LNCaP clone FGC (cell line): ENCODE results near the gene SEC24D.

Experiments used
- DNase-seq: peaks from one replicate; pipeline ENCODE4 v3.0.0-alpha.2; 2011; ENCODE audit warnings: low read depth
- H3K4me3 ChIP-seq: 2 replicates; pipeline ENCODE4 v1.5.1; 2011; ENCODE audit warnings: mild to moderate bottlenecking, low read depth, low read length, control low read depth
- CTCF ChIP-seq: IDR thresholded peaks from 2 replicates; pipeline ENCODE4 v1.5.1; 2012; ENCODE audit warnings: mild to moderate bottlenecking; ENCODE audit not compliant: control insufficient read depth, insufficient read depth; ENCODE audit errors: extremely low read depth

The SEC24D gene

GRCh38 chr4:118767109-118767508 is 68.8 kb downstream of the SEC24D start:
- no peak for TF ChIP-seq CTCF
- DNase-seq, result no peak
- H3K4me3 ChIP-seq, result no peak overlapping the region

- TF ChIP-seq CTCF, result no peak
- H3K4me3 ChIP-seq, result no peak overlapping the region
- peak; percentile 97 for DNase-seq
These were observed 70.5 kb downstream of the SEC24D start for GRCh38 chr4:118765399-118765798.

GRCh38 chr4:118762730-118763477 is 73.0 kb downstream of the SEC24D start:
- no peak for TF ChIP-seq CTCF

GRCh38 chr4:118762155-118762554 is 73.8 kb downstream of the SEC24D start:
- DNase-seq, result no peak
- no peak overlapping the region for H3K4me3 ChIP-seq
- TF ChIP-seq CTCF, result no peak

More at GRCh38 chr4:118762730-118763477, 73.0 kb downstream of the SEC24D start:
- DNase-seq, result no peak
- H3K4me3 ChIP-seq, result no peak overlapping the region

- H3K4me3 ChIP-seq, result no peak overlapping the region
- no peak for DNase-seq
- no peak for TF ChIP-seq CTCF
These were observed 74.4 kb downstream of the SEC24D start for GRCh38 chr4:118761397-118762016.

GRCh38 chr4:118760493-118760892 is 75.4 kb downstream of the SEC24D start:
- H3K4me3 ChIP-seq, result no peak overlapping the region
- no peak for DNase-seq
- TF ChIP-seq CTCF, result no peak
